HG02840 (cell line): ENCODE data around the gene C17orf67.

Source experiments
- ATAC-seq: cut with Tn5 transposase; IDR thresholded peaks from one replicate; pipeline ENCODE4 v1.9.1; 2021; ENCODE audit warnings: mild to moderate bottlenecking, moderate library complexity, moderate number of reproducible peaks; ENCODE audit not compliant: unreplicated experiment, low FRiP score

Gene C17orf67

DNA sequence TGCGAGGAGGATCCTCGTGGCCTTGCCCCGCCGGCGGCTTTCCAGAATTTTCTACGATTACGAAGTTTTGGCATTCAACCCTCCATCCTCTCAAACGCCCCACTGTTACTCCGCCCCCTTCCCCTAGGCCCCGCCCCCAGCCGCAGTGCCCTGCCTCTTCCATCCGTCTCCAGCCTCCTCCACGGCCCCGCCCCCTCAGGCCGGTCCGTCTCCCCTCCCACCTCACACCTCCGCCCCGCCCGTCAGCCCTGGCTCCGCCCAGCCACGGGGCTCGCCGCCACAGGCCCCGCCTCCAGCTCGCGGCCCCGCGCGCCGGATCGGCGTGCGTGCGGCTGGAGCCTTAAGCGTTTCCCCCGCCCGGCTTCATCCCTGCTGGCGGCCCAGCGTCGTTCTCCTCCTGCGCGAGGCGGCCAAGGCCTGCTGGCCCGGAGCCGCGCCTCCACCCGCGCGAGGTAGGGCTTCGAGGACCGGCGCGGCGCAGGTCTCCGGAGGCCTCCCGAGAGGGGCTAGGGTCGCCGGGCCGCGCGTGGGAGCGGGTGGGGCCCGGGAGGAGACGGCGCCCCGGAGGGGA, at the start of gene C17orf67, which contains the start of gene DGKE:
Gene C17orf67 (minus strand): TSS at position 112 of the 571 bp plus-strand sequence. CDS start 18,110 bp downstream, outside the sequence.
Gene DGKE (plus strand): TSS at position 343 of the 571 bp plus-strand sequence. CDS start 645 bp downstream, outside the sequence.
- ATAC-seq: peak; percentile 70

DNA sequence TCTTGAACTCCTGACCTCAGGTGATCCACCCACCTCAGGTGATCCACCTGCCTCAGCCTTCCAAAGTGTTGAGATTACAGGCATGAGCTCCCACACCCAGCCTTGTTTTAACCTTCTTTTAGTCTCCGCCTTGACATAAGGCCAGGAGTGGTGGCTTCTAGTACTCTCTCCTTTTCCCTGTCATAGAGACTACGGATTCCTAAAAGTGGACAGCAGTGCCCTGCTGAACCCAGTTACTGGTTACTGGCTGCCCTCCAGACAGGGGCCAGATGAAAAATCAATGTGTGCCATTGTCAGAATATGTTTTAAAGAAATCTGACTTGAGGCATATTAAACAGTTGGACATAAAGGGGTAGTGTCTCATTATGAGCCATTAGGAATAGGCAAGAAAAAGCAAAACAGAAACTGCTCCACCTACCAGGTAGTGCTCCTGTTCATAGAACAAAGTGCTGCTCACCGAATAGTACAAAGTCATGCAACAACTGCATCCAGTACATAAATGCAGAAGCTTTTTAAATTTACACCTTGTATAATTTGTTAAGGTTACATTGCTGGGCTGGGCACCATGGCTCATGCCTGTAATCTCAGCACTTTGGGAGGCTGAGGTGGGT, 48.1 kb upstream of the C17orf67 start:
- no peak for ATAC-seq

DNA sequence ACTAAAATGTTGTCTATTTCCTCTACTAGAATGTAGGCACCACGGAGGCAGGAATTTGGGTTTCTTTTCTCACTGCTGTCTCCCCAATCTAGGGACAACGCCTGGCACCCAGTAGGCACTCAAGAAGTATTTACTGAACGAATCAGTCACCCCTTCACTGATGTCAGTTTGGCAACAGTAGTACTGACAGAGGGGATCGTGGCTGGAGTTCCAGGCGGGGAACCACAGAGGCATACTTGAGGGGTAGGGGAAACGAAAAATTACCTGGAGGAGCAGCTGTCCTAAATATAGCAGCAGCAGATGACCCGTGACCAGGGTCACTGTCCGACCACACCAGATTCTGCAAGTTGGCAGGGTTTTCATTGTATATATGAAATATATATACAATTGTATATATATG, 46.9 kb upstream of the C17orf67 start:
- no peak for ATAC-seq

GRCh38 chr17:56880133-56880532, 46.4 kb upstream of the C17orf67 start:
- ATAC-seq: no peak

DNA sequence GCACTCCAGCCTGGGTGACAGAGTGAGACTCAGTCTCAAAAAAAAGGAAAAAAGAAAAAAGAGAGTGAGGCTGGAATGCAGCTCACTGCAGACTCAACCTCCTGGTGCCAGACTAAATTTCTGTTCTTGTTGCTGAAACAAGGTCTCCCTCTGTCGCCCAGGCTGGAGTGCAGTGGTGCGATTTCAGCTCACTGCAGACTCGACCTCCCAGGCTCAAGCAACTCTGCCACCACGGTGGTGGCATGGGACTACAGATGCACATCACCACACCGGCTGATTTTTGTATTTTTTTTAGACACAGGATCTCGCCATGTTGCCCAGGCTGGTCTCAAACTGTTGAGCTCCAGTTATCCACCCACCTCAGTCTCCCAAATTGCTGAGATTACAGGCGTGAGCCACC, 45.6 kb upstream of the C17orf67 start:
- no peak for ATAC-seq

DNA sequence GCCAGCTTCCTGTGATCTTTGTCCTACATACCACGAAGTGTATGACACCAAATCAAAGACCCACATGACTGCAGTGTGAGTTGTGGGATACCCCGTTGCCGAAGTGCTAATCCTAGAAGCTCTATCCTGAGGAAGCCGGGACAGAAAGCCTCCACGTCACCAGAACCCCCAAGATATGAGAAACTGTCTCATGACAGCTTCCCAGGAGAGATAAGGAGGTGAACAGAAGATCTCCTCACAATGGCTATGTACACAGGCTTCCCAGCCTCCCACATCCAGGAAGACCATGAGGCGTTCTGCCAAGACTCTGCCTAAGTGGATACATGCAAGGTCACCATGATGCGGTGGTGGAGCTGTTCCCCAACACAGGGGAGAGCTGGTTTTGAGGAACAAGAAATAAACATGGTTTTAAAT, 43.1 kb upstream of the C17orf67 start:
- ATAC-seq: no peak

- no peak for ATAC-seq
These were observed 36.4 kb upstream of the C17orf67 start for GRCh38 chr17:56870081-56870651.

DNA sequence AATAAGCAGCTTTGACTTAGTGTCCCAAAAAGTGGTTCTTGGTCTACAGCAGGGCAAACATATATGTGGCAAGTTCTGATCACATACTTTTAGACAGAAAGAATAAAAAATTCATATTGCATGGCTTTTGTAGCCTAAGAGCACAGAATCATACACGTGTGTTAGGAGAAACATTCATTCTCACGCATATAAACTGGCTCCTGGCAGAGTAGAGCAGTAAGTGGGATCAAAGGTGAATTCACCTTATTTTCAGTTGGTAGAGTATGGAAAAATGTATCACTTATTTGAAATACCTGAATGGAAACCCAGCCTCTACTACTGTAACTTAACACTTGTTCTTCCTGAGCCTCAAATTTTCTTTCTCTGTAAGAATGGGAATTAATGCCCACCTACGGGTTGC, 35.0 kb upstream of the C17orf67 start:
- no peak for ATAC-seq

DNA sequence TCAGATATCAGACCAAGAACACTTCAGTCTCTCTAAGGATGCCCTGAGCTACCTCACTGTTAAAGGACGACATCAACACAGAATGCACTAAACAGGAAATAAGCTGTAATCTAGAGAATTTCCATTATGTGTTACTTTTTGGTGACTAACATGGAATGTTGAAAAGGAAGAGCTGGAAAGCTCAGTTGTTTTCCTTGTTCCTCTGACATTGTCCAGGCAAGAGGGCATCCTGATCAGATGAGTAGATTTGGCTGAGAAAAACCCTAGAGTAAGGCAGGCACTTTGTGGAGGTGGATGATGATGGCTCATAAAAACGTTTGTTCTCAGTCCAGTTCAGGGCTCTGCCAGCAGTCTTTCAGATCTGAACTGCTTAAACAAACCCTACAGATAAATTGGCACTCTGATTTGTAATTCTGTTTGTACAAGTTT, 34.2 kb upstream of the C17orf67 start:
- ATAC-seq: no peak

- ATAC-seq: no peak
These were observed 32.8 kb upstream of the C17orf67 start for GRCh38 chr17:56866496-56866895.

DNA sequence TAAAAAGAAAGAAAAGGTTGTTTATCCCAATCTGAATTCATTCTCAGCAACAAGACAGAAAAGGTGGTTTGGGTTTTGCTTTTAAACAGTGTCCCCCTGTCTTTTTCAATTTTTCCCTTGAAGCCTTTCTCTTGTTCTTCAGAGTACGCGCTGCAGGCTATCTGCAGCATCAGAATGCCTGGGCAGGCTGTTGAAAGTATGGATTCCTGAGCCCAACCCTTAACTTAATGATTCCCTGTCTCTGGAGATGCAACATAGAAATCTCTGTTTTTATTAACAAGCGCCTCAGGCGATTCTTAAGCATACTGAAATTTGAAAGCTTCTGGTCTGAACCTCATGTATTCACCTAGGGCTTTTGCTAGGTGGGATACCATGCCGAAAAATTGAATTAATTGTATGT, 32.4 kb upstream of the C17orf67 start:
- no peak for ATAC-seq

- no peak for ATAC-seq
These were observed 30.3 kb upstream of the C17orf67 start for GRCh38 chr17:56863974-56864373.

GRCh38 chr17:56861899-56862298, 28.2 kb upstream of the C17orf67 start:
- no peak for ATAC-seq

- no peak for ATAC-seq
These were observed 17.3 kb upstream of the C17orf67 start for GRCh38 chr17:56851008-56851407.

DNA sequence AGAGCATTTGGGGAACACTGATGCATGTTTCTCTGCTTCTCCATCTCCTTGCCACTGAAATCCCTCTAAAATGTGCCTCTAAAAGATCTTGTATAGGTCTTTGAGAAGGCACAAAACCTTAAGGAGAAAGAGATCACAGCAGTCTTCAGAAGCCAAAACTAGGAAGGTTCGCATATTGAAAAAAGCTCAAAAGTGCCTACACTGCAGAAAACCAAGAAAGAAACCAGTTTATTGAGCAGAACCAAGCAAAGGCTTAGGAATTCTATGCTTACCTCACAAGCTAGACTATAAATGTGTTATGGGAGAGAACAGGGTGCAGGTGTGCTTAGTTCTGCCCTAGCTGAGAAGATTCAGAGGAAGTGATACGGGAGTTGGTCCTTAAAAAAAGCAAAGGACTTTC, 16.9 kb upstream of the C17orf67 start:
- ATAC-seq: no peak

GRCh38 chr17:56849131-56849530, 15.4 kb upstream of the C17orf67 start:
- ATAC-seq: no peak

DNA sequence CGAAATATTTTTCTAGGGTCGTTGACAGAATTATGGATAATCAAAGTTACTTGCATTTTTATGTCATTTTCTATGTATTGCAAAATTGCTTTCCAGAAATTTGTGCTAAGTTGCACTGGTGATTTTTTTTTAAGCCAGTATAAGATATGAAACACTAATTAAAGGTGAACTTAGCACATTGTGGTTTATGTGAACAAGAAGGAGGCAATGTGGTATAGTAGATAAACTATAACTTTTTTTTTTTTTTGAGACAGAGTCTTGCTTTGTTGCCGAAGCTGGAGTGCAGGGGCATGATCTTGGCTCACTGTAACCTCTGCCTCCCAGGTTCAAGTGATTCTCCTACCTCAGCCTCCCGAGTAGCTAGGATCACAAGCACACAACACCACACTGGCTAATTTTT, 13.4 kb upstream of the C17orf67 start:
- ATAC-seq: no peak

DNA sequence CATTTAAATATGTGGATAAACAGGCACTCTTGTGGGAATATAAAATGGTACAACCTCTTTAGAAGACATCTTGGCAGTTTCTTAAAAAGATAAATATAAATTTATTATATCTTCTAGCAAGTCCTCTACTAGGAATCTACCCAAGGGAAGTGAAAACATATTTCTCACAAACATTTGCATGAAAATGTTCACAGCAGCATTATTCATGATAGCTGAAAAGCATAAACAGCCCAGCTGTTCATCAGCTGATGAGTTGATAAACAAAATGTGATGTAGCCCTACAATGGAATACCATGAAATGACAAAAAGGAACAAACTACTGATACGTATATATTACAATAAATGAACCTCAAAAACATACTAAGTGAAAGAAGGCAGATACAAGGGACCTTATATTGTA, 12.2 kb upstream of the C17orf67 start:
- no peak for ATAC-seq

DNA sequence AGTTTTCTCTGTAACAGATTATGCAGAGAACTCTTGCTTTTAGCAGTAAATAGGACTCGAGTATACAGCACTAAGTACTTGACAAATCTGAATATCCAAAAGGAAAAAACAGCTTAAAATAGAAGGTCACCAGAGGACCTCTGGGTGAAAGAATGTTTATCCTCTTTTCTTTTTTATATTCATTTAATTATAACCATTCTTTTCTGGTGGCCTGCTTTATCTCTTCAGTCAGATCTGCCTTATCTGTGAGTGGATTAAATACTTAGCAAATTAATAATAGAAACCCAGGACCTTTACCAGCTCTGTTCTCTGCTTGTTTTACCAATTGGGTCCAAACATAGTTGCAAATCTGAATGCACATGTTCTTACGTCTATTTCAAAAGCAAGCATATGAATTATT, 8.9 kb upstream of the C17orf67 start:
- ATAC-seq: no peak

- ATAC-seq: no peak
These were observed 5.0 kb upstream of the C17orf67 start for GRCh38 chr17:56838687-56839086.

DNA sequence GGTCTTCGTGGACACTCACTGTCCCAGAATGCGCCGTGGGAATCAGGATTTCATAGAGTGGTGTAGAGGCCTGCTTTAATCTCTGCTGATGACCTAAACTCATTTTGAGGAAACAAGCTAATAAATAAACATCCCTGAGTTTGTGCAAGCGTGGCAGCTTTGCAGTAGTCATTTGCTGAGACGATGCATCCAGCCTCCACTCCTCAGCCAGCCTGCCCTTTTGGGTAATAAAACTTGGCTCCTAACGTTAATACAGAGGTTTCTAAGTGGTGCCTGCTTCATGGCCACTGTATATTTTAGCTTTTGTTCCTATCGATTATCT, 1.5 kb upstream of the C17orf67 start:
- no peak for ATAC-seq
